Renal cortical epithelial cell (primary cell): ENCODE results near the gene DES. TPM values are rescaled to one million over a fixed set of nuclear protein-coding genes. Genes with fewer than 3 reads are reported as not detected.
A peak's percentile ranks its signal among the peaks of the same experiment; 100 is the strongest.

Experiments used
- DNase-seq: peaks from one replicate; pipeline ENCODE4 v3.0.0-alpha.2; 2011; ENCODE audit warnings: low read depth
- total RNA-seq: library from RNA; depleted of rRNA; stranded (reverse); fragments of >200 nt; gene quantifications from 2 replicates; pipeline ENCODE4 v1.2.3, GENCODE V29; 2014

Gene DES
- total RNA-seq, 1 donor from 2014 or later: 0.30 TPM

- peak; percentile 29 for DNase-seq
These were observed 35.8 kb downstream of the DES start for GRCh38 chr2:219453671-219454590.

DNA sequence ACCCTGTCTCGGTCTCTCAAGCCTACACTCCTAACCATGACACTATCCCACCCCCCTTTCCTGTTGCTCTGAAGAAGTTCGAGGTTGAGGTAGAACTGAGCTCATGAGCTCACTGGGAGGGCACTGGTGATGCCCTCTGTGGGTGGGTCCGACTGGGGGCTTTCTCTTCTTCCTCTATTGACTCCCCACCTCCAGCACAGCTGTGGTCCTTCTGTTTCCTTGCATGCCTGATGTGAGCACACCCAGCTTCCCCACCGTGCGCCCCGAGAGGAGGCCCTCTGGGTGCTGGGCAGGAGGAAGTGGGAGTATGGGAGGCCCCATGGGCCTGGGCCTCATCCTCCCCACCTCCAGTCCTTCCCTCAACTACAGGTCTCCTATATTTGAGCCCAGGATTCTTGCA, 37.4 kb downstream of the DES start:
- no peak for DNase-seq

DNA sequence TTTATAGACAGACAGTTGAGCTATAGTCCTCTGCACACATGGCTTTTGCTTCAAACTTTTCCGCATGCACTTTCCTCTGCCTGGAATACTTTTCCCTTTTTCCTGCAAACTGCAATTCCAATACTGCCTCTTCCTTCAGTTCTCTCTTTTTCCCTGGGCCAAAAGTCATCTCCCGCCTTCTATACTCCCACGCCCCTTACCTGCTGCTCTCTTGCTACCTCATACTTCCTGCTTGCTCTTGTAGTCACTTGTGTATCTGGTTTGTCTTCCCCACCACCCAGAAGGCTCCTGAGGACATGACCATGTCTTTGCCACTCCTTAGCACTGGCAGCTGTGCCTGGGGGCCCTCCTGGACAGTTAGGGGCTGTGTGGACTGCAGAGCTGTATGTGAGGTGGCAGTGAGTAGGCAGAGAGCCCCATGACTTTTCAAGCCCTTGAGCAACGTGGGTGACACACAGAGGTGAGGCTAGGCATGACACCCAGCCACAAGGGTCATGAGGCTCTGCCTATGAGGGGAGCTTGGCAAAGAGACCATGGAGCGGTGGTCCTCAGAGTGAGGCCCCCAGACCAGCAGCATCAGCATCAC, 39.7 kb downstream of the DES start:
- DNase-seq: peak; percentile 9

- DNase-seq: no peak
These were observed 40.8 kb downstream of the DES start for GRCh38 chr2:219458996-219459395.

GRCh38 chr2:219459460-219460311, 41.5 kb downstream of the DES start:
- peak; percentile 21 for DNase-seq

GRCh38 chr2:219460424-219460926, 42.3 kb downstream of the DES start:
- peak; percentile 11 for DNase-seq

DNA sequence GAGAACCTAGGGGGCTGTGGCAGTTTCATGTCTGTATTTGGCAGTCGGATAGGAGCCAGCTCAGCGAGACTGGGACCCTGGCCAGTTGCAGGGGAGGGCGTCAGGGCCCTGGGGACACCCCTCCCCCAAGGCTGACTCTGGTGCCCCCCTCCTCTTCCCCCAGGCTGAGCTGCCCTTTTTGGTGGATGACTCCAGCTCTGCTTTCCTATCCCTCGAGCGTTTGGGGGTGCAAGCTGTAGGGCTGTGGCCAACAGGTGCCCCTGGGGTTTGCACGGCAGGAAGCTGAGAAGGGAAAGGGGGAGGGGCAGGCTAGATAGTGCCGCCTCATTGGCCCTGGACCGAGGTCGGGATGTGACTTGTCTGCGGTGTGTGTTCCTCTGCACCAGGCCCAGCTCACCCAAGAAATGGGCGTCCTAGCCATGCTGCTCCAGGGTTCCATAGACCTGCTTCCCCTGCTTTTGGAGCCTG, 42.9 kb downstream of the DES start:
- DNase-seq: no peak

DNA sequence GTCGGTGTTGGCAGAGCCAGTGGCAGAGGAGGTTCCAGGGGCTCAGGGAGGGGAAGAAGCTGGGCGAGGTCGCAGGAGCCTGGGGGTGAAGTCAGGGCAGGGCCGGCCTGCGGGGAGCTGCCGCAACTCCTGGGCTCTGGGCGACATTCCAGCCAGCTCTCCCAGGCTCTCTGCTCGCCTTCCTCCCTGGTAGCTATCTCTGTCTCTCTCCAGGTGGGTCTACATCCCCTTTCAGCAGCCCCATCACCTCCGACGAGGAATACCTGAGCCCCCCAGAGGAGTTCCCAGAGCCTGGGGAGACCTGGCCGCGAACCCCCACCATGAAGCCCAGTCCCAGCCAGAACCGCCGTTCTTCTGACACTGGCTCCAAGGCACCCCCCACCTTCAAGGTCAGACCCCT, 43.5 kb downstream of the DES start:
- no peak for DNase-seq

DNA sequence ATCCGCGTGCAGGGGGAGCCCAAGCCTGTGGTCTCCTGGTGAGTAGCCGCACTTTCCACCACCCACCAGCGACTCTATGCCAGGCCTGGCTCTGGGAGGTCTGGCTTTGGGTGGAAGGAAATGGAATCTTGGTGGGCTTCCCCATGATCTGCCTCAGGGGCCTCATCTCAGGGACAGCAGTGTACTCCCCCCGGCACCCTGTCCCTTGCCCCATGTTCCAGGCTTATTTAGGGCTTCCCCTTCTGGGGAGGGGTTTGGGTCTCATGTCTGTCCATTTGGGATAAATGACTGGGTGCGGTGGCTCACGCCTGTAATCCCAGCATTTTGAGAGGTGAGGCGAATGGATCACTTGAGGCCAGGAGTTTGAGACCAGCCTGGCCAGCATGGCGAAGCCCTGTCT, 44.2 kb downstream of the DES start:
- no peak for DNase-seq

- DNase-seq: no peak
These were observed 46.3 kb downstream of the DES start for GRCh38 chr2:219464286-219465032.

GRCh38 chr2:219465659-219466561, 47.7 kb downstream of the DES start:
- DNase-seq: no peak

DNA sequence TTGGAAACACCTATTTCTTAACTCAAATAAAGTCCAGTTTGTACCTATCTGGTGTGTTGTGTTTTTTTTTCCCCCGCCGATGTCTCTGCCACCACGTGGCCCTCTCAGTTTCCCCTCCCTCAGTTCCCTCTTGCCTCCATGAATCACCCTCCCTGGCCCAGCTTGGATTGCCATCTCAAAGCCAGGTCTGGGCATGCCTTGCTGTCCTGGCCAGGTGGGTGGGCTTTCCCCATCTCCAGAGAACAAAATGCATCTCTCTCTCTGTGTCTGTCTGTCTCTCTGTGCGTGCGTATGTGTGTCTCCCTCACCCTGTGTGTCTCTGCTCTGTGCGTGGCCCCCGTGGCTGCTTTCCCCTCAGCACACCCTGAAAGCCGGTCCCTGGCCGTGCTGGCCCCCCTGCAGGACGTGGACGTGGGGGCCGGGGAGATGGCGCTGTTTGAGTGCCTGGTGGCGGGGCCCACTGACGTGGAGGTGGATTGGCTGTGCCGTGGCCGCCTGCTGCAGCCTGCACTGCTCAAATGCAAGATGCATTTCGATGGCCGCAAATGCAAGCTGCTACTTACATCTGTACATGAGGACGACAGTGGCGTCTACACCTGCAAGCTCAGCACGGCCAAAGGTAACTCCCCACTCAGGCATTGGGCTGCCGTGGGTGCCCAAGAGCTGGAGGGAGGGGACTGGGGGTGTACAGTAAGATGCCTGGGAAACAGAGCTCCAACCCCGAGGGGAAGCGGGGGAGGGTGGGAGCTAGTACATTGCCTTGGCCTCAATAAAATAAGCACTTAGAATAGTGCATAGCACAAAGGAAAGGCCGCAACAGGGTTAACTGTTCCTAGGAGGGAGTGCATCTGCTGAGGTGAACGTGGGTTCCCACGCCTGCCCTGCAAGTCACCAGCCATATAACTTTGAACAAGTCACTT, 48.9 kb downstream of the DES start:
- no peak for DNase-seq

GRCh38 chr2:219467736-219468075, 49.5 kb downstream of the DES start:
- DNase-seq: peak; percentile 4

GRCh38 chr2:219468410-219469185, 50.4 kb downstream of the DES start:
- DNase-seq: no peak

DNA sequence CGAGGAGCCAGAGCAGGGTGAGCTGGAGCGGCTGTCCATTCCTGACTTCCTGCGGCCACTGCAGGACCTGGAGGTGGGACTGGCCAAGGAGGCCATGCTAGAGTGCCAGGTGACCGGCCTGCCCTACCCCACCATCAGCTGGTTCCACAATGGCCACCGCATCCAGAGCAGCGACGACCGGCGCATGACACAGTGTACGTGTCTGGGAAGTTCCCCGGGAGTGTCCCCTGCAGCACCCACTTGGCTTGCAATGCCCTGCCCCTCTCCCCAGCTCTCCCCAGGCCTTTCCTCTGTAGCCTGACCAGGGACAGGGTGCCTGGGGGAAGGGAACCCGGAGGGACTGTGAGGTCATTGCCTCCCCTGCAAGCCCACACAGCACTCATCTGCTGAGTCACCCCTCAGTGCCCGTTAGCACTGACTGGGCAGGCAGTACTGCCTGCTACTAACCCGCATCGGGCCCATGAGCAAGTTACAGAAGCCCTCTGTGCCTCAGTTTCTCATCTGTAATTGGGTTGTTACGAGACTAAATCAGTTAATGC, 51.1 kb downstream of the DES start:
- DNase-seq: peak; percentile 62

GRCh38 chr2:219470429-219470828, 52.3 kb downstream of the DES start:
- DNase-seq: no peak

GRCh38 chr2:219471476-219472371, 53.5 kb downstream of the DES start:
- no peak for DNase-seq
